ENCODE data around the gene SHB.
"Not testable (repeated sequence)": the region's sequence is repeated elsewhere in the genome, so short reads cannot be mapped to it uniquely, and the experiment has no call there.

Gene SHB

GRCh38 chr9:37916471-37917312 is 152.3 kb downstream of the SHB start:
- DNase-seq (ENCODE audit: low read depth), result no peak

DNA sequence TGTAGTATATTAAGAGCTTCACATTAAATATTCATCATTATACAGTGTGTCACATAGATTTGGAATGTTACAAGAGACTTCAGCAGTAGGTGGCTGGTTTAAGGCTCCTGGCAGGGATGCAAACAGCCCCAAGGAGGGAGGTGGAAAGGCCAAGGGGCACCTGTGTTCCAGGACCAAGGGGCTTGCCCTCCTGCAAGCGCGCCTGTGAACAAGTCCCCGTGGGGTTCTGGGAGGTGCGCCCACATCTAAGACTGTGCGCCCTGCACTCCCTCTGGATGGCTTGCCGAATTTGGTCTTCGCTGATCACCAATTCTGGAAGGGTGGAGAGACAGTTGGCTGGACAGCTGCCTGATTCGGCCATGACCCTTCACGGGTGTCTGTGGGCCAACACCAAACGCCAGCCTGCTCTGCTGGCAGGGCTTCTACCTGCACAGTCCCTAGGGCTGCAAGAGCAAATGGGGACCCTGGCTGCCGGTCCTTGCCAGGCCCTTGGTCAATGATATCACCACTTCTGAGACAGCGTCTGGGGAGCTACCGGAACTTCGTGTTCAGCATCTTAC is 153.0 kb downstream of the SHB start:
- no peak for DNase-seq (ENCODE audit: low read depth)

GRCh38 chr9:37914701-37915358 is 154.2 kb downstream of the SHB start:
- no peak for DNase-seq (ENCODE audit: low read depth)

DNA sequence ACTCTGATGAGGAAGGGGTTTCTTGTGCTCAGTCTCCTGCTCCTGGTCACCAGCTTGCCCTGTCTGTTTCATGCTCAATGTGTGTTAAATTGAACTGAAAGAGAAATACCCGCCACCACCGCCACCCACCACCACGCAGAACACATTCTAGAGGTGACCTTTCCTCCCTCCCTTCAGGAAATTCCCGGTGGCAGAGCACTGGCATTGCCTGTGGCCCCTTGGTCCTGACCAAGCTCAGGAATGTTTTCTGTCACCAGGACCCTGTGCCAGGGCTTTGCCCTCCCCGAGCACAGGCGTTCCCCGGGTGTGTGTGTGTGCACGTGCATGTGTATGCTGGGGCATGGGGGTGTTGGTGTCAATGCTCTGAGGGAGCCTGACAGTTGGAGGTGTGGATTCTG is 154.9 kb downstream of the SHB start:
- DNase-seq (ENCODE audit: low read depth), result no peak

DNA sequence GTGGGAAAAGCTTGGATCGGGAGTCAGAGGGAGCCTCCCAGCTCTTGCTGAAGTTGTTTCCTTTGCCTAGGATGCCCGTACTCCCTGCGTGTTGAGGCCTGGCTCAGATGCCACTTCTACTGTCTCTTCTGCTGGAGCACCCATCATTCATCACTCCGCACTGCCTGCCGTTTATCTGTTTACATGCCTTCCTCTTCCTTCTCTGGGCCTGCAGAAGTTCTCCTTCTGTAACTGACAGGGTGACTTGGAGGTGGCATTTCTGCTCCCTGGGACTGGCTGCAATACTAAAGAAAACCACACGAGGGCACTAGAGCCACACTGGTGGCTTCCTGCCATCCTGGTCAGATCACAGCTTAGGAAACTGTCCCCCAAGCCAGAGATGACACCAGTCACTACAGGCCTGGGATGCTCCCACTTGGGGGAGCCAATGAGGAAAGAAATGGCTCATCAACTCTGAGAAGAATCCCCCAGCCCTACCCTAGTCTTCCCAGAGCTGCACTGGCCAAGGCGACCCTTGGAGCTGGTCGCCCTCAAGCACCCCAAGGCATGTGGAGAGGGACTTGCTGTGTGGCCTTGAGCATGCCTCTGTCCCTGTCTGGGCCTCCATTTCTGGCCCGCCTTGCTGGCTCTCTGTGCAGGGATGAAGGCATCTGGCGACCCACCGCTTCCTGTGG is 155.4 kb downstream of the SHB start:
- peak; percentile 90 for DNase-seq (ENCODE audit: low read depth)

DNA sequence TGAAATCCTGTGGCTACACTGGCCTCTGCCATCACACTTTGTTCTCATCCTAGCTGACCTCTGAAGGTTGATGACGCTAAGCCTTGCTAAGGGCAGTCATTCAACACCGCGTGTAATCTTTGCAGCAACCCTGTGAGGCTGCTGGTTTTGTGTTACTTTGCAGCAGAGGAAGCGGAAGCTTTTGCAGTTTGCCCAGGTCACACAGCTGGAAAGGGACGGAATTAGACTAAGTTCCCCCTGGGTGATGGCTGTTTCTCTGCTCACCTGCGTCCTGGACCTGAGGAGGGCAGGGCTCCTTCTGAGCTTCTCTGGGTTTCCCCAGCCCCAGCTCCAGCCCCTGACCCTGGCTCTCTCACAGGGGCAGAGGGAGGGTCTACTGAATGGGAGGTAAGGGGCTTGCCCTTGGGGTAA is 157.8 kb downstream of the SHB start:
- DNase-seq (ENCODE audit: low read depth), result no peak

GRCh38 chr9:37910271-37910670 is 158.8 kb downstream of the SHB start:
- DNase-seq (ENCODE audit: low read depth), result no peak

GRCh38 chr9:37909836-37910235 is 159.2 kb downstream of the SHB start:
- DNase-seq (ENCODE audit: low read depth), result not testable (repeated sequence)

- no peak for DNase-seq (ENCODE audit: low read depth)
Measured at GRCh38 chr9:37909326-37909725, 159.7 kb downstream of the SHB start.

DNA sequence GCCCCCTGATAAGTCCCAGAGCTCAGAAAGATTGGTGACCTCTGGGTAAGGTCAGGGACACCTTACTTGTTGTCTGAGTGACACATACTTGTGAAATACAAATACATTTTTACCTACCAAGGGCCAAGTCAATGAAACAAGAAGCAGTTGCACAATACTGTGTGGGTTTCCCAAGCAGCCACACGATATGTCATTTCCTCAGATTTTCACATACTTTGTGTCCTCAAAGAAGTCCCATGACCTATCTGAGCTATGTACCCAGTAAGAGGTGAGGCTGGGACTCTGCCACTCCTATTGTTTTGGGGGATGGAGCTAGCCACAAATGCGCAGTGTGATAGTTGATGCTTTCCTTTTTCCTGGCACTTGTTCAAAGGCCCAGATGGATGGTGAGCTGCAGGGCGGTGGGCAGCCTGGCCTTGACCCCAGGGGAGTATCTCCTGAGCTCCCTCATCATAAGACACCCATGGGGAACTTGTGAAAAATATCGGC is 160.3 kb downstream of the SHB start:
- no peak for DNase-seq (ENCODE audit: low read depth)

- DNase-seq (ENCODE audit: low read depth), result no peak
Measured at GRCh38 chr9:37908283-37908682, 160.7 kb downstream of the SHB start.

DNA sequence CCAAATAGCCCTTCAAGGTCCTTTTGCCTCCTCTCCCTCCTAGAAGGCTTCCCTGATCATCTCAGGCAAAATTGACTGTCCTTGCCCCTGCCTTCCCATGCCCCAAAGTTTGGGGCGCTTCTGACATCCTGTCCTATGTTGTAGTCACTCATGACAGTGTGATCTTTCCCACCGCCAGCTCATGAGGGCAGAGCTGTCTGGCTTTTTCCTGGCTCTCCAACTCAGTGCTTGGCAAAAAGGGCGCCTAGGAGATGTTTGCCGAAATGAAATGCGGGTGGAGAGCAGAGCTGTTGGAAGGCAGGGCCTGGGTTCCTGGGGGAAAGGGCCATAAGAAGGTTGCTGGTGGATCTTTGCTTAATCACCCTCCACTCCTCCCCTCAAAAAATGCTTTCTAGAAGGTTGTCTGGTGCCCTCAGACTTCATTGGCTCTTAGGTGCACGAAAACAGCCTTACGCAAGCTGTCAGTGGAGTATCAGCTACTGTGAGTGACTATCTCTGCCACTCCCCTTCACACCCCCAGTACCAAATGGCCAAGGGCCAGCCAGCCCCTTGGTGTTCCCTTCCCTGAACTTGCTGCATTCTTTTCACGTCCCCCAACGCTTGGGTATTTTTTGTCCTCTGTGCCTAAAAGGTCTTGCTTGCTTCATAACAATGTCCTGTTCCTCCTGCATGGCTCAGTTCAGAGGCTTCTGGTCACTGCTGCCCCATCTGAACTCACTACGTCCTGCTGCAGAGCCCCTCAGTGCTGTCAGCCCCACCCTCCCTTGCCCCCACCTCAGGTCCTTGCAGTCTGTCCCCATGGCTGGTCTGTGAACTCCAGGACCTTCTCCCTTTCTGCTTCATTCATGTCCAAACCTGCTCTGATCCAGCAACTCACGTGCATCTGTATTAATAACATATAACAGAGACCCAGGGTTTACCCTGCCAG is 162.5 kb downstream of the SHB start:
- no peak for DNase-seq (ENCODE audit: low read depth)

DNA sequence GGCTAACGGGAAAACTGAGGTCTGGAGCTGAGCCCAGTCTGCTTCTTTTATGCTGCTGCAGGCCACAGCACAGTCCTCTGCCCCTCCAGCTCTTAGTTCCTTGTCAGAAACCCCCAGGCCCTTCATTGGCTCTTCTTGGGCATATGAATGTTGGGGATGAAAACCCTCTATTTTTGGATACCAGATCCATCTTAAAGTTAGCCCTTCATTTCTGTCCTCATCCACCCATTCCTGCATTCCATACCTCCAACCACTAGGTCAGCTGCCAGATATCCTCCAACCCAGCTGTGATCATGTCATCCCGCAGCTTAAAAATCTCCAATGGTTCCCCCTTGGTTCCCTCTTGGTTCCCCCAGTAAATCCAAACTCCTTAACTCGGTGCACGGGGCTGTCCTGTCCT is 163.3 kb downstream of the SHB start:
- no peak for DNase-seq (ENCODE audit: low read depth)

GRCh38 chr9:37905131-37905505 is 163.9 kb downstream of the SHB start:
- no peak for DNase-seq (ENCODE audit: low read depth)

DNA sequence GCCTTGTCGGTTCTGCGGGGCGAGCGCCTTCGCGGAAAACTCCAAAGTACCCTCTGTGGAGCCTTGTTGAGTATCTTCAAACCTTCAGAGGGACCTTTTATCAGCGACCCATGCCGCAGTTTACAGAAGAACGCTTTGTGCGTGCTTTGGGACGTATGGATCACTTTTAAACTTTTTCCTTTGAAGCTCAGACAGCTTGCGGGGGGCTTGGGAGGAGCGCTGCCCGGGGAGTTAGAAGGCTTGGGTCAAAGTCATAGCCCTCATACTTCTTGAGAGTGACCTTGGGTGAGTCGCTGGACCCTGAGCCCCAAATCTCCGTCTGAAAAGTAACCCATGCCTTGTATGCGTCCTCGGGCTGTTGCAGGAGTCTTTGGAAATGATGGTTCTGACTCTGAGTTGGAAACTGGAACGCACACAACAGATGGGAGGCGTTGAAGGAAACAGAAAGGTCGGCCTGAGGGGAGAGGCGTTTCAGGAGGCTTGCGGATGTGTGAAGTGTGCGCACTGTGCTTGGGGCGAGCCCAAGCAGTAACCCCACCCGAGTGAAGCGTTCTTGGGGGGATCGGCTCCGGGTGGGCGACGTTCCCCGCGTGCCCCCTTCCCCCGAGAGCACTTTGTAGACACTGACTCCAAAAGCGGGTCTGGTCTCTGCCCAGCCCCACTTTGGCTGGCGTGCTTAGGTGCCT is 164.4 kb downstream of the SHB start:
- DNase-seq (ENCODE audit: low read depth), result no peak

DNA sequence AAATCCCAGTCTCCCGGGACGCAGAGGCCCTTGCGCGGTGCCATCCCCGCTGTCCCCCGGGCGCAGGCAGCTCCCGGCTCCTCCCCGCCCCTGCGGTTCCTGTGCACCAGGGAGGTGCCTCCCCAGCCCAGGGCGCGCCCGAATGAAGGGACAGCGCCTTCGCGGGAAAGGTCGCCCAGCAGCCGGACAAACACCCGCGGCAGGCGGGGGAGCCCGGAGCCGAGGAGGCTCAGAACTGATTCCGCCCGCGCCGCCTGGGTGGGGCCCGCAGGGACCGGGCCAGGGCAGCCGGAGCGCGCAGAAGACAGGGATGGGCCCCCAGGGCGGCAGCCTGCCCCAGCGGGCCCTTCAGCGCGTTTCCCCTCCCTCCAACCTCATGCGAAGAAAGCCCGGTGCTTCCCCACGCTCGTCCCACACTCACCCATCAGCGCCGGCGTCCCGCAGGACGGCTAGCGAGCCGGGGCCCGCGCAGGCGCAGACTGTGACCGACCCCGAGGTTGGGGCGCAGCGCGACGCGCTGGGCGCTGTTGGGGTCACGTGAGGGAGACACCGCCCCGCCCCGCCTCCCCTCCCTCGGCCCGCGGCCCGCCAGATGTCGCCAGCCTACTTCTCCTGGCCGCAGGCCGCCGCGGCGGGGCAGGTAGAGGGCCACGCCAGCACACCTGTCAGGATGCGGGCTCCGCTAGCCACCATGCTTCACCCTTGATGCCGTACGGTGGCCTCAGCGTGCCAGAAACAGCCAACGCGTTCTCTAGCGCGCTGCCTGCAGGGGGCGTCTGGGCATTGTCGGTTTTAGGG is 165.2 kb downstream of the SHB start, which contains the start of gene SLC25A51:
SLC25A51 (minus strand) TSS at position 481 of the 798 bp plus-strand sequence. CDS start 15,577 bp downstream, outside the sequence.
- DNase-seq (ENCODE audit: low read depth), result peak; percentile 82

DNA sequence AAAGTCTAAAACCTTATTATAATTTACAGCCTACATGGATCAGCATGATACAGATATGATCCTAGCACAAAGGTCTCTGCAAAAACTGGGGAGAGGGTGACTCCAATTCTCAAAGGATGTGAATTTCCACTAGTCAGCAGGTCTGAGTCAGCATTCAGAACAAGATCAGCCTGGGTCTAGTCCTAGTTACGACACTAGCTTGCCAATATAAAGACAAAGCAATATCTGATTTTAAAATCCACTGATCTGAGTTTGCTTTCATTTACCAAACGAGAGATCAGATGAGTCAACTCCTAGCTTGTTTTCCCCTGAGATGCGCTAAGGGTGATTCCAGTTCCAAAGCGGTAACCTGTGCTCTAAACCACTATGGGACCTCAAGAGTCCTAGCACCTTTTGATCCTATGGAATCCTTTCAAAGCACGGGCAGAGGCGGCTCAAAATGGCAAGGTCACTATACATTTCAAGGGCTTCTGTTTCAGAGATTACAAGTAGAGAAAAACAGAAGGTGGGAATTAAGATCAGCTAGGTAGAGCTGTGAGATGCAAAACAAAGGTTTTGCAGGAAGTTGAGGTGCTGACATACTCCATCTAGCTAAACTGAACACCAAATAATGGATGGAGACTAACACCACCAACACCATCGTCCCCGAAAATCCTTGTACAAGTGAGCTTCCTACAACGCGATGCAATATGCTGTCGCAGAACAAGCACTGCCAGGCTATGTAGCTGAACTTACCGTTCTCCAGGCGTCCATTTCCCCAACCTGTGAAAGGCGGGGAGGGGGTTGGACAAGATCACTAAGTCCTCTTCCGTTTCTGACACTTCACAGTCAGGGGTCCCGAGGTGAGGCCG is 166.0 kb downstream of the SHB start:
- DNase-seq (ENCODE audit: low read depth), result peak; percentile 9

DNA sequence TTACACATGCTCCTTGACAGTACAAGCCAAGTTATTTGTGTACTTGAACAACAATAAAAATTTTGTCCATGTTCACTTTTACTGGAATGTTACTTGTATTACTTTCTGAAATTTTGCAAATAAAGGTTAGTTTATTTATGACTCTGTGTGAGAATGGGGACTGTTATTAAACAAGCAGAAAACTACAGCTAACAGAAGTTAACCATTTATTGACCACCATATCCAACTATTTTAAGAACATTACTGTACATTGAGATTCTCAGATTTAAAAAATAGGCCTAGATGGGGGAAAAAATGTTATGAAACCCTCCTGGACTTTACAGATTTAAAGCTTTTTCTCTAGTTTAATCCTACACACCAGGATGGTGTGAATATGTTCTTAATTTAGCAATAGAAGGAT is 166.9 kb downstream of the SHB start:
- DNase-seq (ENCODE audit: low read depth), result no peak

DNA sequence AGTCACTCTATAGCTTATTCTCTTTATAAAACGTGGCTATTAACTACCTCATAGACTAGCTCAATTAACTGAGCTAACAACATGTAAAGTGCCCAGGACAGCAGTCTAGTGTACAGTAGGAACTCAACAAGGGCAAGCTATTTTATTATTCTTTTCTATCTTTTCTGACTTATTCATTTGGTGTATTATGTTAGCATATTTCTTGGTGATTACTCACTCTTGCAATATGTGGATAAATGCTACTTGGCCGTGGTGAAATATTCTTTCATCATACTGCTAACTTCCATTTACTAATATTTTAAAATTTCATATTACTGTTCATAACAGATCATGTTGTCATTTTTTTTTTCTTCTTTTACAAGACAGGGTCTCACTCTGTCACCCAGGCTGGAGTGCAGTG is 170.0 kb downstream of the SHB start:
- no peak for DNase-seq (ENCODE audit: low read depth)
